Measurements from ENCODE around the gene CCNE1. TPM values are rescaled to one million over a fixed set of nuclear protein-coding genes. Genes with fewer than 3 reads are reported as not detected.

Gene CCNE1
- total and polyA plus RNA-seq, 10 of the 15 experiments (the other 5 are each of a cell fraction or from before 2014, with no cell fraction given): 6.3 to 44.2 (median 35.8) TPM

DNA sequence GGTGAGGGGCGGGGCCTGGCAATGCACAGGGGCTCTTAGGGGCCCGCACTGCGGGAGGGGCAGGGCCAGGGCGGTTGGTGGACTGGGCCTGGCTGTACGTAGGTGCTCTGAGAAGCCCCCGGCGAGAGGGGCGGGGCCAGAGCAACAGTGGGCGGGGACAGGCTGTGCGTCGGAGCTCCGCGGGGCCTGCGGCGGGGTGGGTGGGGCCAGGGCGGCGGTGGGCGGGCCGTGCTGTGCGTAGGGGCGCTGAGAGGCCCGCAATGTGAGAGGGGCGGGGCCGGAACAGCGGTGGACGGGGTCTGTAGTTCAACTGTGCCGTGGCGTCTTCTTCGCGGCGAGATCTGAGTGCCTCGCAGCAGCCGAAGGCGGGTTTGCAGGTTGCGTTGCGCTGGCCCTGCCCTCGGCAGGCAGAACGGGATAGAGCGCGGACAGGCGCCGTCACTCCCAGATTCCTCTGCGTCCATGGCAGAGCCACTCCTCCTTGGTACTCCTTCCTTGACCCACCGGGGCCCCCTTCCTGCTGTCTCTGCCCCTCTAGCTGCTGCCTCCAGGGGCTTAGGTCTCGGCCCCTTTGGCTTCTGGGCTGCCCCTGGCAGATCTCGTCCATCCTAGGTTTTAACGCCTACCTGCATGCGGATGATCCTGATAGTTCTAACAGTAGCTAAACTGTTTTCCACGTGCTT, 33.2 kb downstream of the CCNE1 start (continued):
- TF ChIP-seq, protein P1, sequence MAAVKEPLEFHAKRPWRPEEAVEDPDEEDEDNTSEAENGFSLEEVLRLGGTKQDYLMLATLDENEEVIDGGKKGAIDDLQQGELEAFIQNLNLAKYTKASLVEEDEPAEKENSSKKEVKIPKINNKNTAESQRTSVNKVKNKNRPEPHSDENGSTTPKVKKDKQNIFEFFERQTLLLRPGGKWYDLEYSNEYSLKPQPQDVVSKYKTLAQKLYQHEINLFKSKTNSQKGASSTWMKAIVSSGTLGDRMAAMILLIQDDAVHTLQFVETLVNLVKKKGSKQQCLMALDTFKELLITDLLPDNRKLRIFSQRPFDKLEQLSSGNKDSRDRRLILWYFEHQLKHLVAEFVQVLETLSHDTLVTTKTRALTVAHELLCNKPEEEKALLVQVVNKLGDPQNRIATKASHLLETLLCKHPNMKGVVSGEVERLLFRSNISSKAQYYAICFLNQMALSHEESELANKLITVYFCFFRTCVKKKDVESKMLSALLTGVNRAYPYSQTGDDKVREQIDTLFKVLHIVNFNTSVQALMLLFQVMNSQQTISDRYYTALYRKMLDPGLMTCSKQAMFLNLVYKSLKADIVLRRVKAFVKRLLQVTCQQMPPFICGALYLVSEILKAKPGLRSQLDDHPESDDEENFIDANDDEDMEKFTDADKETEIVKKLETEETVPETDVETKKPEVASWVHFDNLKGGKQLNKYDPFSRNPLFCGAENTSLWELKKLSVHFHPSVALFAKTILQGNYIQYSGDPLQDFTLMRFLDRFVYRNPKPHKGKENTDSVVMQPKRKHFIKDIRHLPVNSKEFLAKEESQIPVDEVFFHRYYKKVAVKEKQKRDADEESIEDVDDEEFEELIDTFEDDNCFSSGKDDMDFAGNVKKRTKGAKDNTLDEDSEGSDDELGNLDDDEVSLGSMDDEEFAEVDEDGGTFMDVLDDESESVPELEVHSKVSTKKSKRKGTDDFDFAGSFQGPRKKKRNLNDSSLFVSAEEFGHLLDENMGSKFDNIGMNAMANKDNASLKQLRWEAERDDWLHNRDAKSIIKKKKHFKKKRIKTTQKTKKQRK (IDR thresholded peaks at IDR 0.05; ENCODE audit: low read depth, low read length): no peak
- no peak for TF ChIP-seq SUZ12 (IDR thresholded peaks at IDR 0.05; ENCODE audit: unreplicated experiment)
- no peak; the same call in 1 of the 2 replicates for TF ChIP-seq CREB1 (IDR thresholded peaks at IDR 0.05; ENCODE audit: low read depth)
- peak; percentile 55 for TF ChIP-seq SMAD5 (IDR thresholded peaks at IDR 0.05; ENCODE audit: low read depth)
- TF ChIP-seq CBX3 (IDR thresholded peaks at IDR 0.05; ENCODE audit: borderline replicate concordance, low read depth): no peak
- no peak for TF ChIP-seq SMC3 (IDR thresholded peaks at IDR 0.05; ENCODE audit: borderline replicate concordance, low read length)
- TF ChIP-seq MXI1 (IDR thresholded peaks at IDR 0.05; ENCODE audit: low read depth, low read length): peak; percentile 54
- TF ChIP-seq BMI1 (IDR thresholded peaks at IDR 0.05; ENCODE audit: borderline replicate concordance): no peak
- peak in 1 of 2 experiments; percentile 16; a peak in 1 of 3 replicates for TF ChIP-seq EGR1 (IDR thresholded peaks at IDR 0.05; ENCODE audit: borderline replicate concordance in 1 of 2, low read depth in 2 of 2, low read length in 2 of 2)
- no peak for TF ChIP-seq CHD2 (IDR thresholded peaks at IDR 0.05; ENCODE audit: borderline replicate concordance, low read depth, low read length)
- TF ChIP-seq, protein P2, sequence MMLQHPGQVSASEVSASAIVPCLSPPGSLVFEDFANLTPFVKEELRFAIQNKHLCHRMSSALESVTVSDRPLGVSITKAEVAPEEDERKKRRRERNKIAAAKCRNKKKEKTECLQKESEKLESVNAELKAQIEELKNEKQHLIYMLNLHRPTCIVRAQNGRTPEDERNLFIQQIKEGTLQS (IDR thresholded peaks at IDR 0.05; ENCODE audit: borderline replicate concordance, extremely low read depth, low read depth, low read length): no peak
- TF ChIP-seq WRNIP1 (IDR thresholded peaks at IDR 0.05; ENCODE audit: borderline replicate concordance, low read depth, low read length): no peak
- TF ChIP-seq SIX5 (IDR thresholded peaks at IDR 0.05; ENCODE audit: low read depth, low read length, severe bottlenecking): no peak
- 0 out of 2 replicates have a peak, but pooled peaks have one; percentile 38 for TF ChIP-seq BACH1 (IDR thresholded peaks at IDR 0.05; ENCODE audit: borderline replicate concordance)
- TF ChIP-seq RAD51 (IDR thresholded peaks at IDR 0.05): no peak
- TF ChIP-seq BHLHE40 (IDR thresholded peaks at IDR 0.05; ENCODE audit: borderline replicate concordance in 1 of 2, low read depth in 2 of 2, low read length in 1 of 2): no peak
- TF ChIP-seq EP300 (IDR thresholded peaks at IDR 0.05; ENCODE audit: borderline replicate concordance in 1 of 2, control insufficient read depth in 1 of 2, low read depth in 2 of 2, low read length in 2 of 2): no peak
- TF ChIP-seq, protein P3, sequence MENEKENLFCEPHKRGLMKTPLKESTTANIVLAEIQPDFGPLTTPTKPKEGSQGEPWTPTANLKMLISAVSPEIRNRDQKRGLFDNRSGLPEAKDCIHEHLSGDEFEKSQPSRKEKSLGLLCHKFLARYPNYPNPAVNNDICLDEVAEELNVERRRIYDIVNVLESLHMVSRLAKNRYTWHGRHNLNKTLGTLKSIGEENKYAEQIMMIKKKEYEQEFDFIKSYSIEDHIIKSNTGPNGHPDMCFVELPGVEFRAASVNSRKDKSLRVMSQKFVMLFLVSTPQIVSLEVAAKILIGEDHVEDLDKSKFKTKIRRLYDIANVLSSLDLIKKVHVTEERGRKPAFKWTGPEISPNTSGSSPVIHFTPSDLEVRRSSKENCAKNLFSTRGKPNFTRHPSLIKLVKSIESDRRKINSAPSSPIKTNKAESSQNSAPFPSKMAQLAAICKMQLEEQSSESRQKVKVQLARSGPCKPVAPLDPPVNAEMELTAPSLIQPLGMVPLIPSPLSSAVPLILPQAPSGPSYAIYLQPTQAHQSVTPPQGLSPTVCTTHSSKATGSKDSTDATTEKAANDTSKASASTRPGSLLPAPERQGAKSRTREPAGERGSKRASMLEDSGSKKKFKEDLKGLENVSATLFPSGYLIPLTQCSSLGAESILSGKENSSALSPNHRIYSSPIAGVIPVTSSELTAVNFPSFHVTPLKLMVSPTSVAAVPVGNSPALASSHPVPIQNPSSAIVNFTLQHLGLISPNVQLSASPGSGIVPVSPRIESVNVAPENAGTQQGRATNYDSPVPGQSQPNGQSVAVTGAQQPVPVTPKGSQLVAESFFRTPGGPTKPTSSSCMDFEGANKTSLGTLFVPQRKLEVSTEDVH (IDR thresholded peaks at IDR 0.05; ENCODE audit: low read depth, partially characterized antibody): no peak
- peak; percentile 16; the same call in 1 of the 2 replicates for TF ChIP-seq MTA2 (IDR thresholded peaks at IDR 0.05; ENCODE audit: low read depth)
- TF ChIP-seq CHD1 (IDR thresholded peaks at IDR 0.05; ENCODE audit: low read depth, low read length): no peak
- peak; percentile 48; the same call in 1 of the 2 replicates for TF ChIP-seq NR2F1 (conservative IDR thresholded peaks at IDR 0.05)
- no peak for TF ChIP-seq ZNF274 (IDR thresholded peaks at IDR 0.05; ENCODE audit: insufficient read depth, insufficient read length)
